A549 (cell line): ENCODE measurements around the gene KIF1C.

Experiments
- BCL3 ChIP-seq: fragments of >200 bp; sonication (Bioruptor Twin); formaldehyde crosslinking; IDR thresholded peaks from 3 replicates; pipeline ENCODE4 v1.6.1; 2016
- CHD2 ChIP-seq: fragments of 150-350 bp; IDR thresholded peaks from 2 replicates; pipeline ENCODE4 v1.6.1; 2014; ENCODE audit warnings: low read length; ENCODE audit not compliant: partially characterized antibody
- EP300 ChIP-seq, 2 experiments: fragments of >200 bp; sonication (Bioruptor Twin); formaldehyde crosslinking; IDR thresholded peaks; 2 replicates in 1 of 2; 3 replicates in 1 of 2; pipeline ENCODE4 v1.6.1; 2016 to 2017
- POLR2A ChIP-seq: IDR thresholded peaks from 2 replicates; pipeline ENCODE4 v1.6.1; 2012; ENCODE audit warnings: mild to moderate bottlenecking, low read length

- TF ChIP-seq POLR2A, result peak; percentile 69
- TF ChIP-seq BCL3, result no peak
- TF ChIP-seq EP300 (IDR thresholded peaks at IDR 0.05), result 0 out of 5 replicates have a peak, but pooled peaks of 1 of the 2 experiments have one; percentile 11
- TF ChIP-seq CHD2, result no peak
Measured at GRCh38 chr17:4950746-4951204, 47.0 kb upstream of the KIF1C start, which contains the start of gene ENO3.
